HepG2 (cell line): ENCODE results near the gene TP53TG5. TPM values are rescaled to one million over a fixed set of nuclear protein-coding genes. Genes with fewer than 3 reads are reported as not detected.

Source experiments
- ATAC-seq: fragments of 200-7000 bp; cut with Tn5 transposase; 3 replicates; pipeline ENCODE4 v1.9.1; 2020; ENCODE audit warnings: mild to moderate bottlenecking, moderate library complexity
- BruUV-seq: library from RNA; stranded (reverse); fragments of 400-500 nt; replicated peaks from 2 replicates; lab custom pipeline; 2021; lab: Mats Ljungman, UMichigan
- CTCF ChIA-PET: fragments of 300-600 bp; formaldehyde crosslinking; extraction: SDS; loops from one replicate; lab custom pipeline; 2021; ENCODE audit warnings: low total read pairs, inconsistent platforms, low intra/inter-chr PET ratio; lab: Yijun Ruan, JAX
- POLR2A ChIA-PET: fragments of 350-600 bp; sonication (Branson Sonifier 250); formaldehyde crosslinking; loops from one replicate; lab custom pipeline; 2020; ENCODE audit warnings: antibody characterized with exemption, inconsistent platforms; lab: Yijun Ruan, JAX
- DNase-seq: peaks from one replicate; pipeline ENCODE4 v3.0.0-alpha.2; 2015; ENCODE audit warnings: low spot score
- FAIRE-seq: peaks from 3 replicates; lab custom pipeline; 2011; peaks lifted over from hg19 to GRCh38; lab: Jason Lieb, UNC
- H2AFZ ChIP-seq: one replicate; pipeline ENCODE4 v1.6.1; 2011; ENCODE audit warnings: low read length, inconsistent platforms
- H3K27ac ChIP-seq: fragments of 300-600 bp; 3 replicates; pipeline ENCODE4 v1.8.0; 2011; ENCODE audit warnings: mixed run types, mild to moderate bottlenecking, mixed read lengths, low read length, inconsistent platforms; ENCODE audit not compliant: insufficient read depth; ENCODE audit errors: extremely low read length
- H3K27me3 ChIP-seq, 2 experiments: fragments of 200-600 bp in 1 of 2; 2 replicates in 1 of 2; 3 replicates in 1 of 2; pipeline versions ENCODE4 v1.6.0 to v1.8.0; 2011; ENCODE audit warnings: low read length in 2 of 2, mild to moderate bottlenecking in 2 of 2, moderate library complexity in 2 of 2, inconsistent platforms in 1 of 2; ENCODE audit not compliant: insufficient read depth in 2 of 2, control insufficient read depth in 1 of 2
- H3K36me3 ChIP-seq, 2 experiments: fragments of 200-600 bp in 1 of 2; replicated peaks in 1 of 2; 2 replicates in 1 of 2; 3 replicates in 1 of 2; pipeline versions ENCODE4 v1.5.1 to v1.8.0; 2011; ENCODE audit warnings: low read length in 2 of 2, inconsistent platforms in 1 of 2; ENCODE audit not compliant: insufficient read depth in 2 of 2, control insufficient read depth in 1 of 2
- H3K4me1 ChIP-seq: 2 replicates; pipeline ENCODE4 v1.5.1; 2012; ENCODE audit warnings: low read length, inconsistent platforms; ENCODE audit not compliant: insufficient read depth
- H3K4me2 ChIP-seq: 2 replicates; pipeline ENCODE4 v1.6.0; 2011; ENCODE audit warnings: low read depth, low read length, inconsistent platforms
- H3K4me3 ChIP-seq, 3 experiments: fragments of 200-600 bp in 1 of 3; sonication (generic), shearing (Covaris generic) in 1 of 3; replicated peaks in 1 of 3; 2 replicates each; pipeline ENCODE4 v1.5.1; 2011 to 2016; ENCODE audit warnings: low read length in 3 of 3, inconsistent platforms in 2 of 3, low read depth in 2 of 3, mild to moderate bottlenecking in 2 of 3, control low read depth in 1 of 3, mixed read lengths in 1 of 3; ENCODE audit not compliant: insufficient read depth in 1 of 3
- H3K79me2 ChIP-seq: one replicate; pipeline ENCODE4 v1.6.1; 2011; ENCODE audit warnings: low read length, inconsistent platforms; ENCODE audit not compliant: insufficient read depth
- H3K9ac ChIP-seq: 2 replicates; pipeline ENCODE4 v1.6.0; 2011; ENCODE audit warnings: mild to moderate bottlenecking, low read depth, low read length, inconsistent platforms; ENCODE audit not compliant: insufficient read depth
- H3K9me3 ChIP-seq: 2 replicates; pipeline ENCODE4 v1.5.1; 2012; ENCODE audit warnings: mild to moderate bottlenecking, low read length
- H4K20me1 ChIP-seq: 2 replicates; pipeline ENCODE4 v1.6.0; 2011; ENCODE audit warnings: inconsistent platforms, mild to moderate bottlenecking, low read length, moderate library complexity; ENCODE audit not compliant: insufficient read depth
- ADNP ChIP-seq: sonication (generic); formaldehyde crosslinking; IDR thresholded peaks from 2 replicates; pipeline ENCODE4 v1.4.0; 2020; ENCODE audit warnings: missing genetic modification reagents
- MIER3 ChIP-seq: IDR thresholded peaks from 2 replicates; pipeline ENCODE4 v1.6.1; 2016; ENCODE audit warnings: missing compliant biosample characterization, borderline replicate concordance
- RFXANK ChIP-seq: IDR thresholded peaks from 2 replicates; pipeline ENCODE4 v1.6.1; 2016
- SATB2 ChIP-seq: sonication (generic); formaldehyde crosslinking; IDR thresholded peaks from 2 replicates; pipeline ENCODE4 v1.5.0; 2020; ENCODE audit warnings: missing genetic modification reagents
- SNAPC2 ChIP-seq: sonication (generic); formaldehyde crosslinking; IDR thresholded peaks from 2 replicates; pipeline ENCODE4 v1.8.1; 2022; ENCODE audit warnings: mild to moderate bottlenecking, missing genetic modification reagents
- ZBTB1 ChIP-seq: sonication (generic); formaldehyde crosslinking; IDR thresholded peaks from 2 replicates; pipeline ENCODE4 v1.4.0; 2020; ENCODE audit warnings: missing genetic modification reagents, borderline replicate concordance
- ZBTB42 ChIP-seq: sonication (generic); formaldehyde crosslinking; IDR thresholded peaks from 2 replicates; pipeline ENCODE4 v1.5.0; 2020; ENCODE audit warnings: mild to moderate bottlenecking, missing genetic modification reagents
- ZFP82 ChIP-seq: sonication (generic); formaldehyde crosslinking; IDR thresholded peaks from 2 replicates; pipeline ENCODE4 v1.5.1; 2020; ENCODE audit warnings: mild to moderate bottlenecking, missing genetic modification reagents, borderline replicate concordance
- ZNF124 ChIP-seq: sonication (generic); formaldehyde crosslinking; IDR thresholded peaks from 2 replicates; pipeline ENCODE4 v1.4.0; 2020; ENCODE audit warnings: missing genetic modification reagents
- ZNF589 ChIP-seq: sonication (generic); formaldehyde crosslinking; conservative IDR thresholded peaks from 2 replicates; pipeline ENCODE4 v1.8.0; 2022; ENCODE audit warnings: mild to moderate bottlenecking, moderate library complexity, missing genetic modification reagents
- WGBS: methylation state at CpG from one replicate; pipeline ENCODE4 v1.1.6; 2017; ENCODE audit warnings: low lambda C conversion rate; 5-methylcytosine and 5-hydroxymethylcytosine counted together
- in situ Hi-C: cut with HindIII; loops from 2 replicates; pipeline ENCODE4 v1.10.0; 2017; ENCODE audit warnings: low pct_unique_long_range_greater_than_20kb; ENCODE audit not compliant: extremely low pct_ligation_motif_present
- intact Hi-C: fragments of 100-400 bp; cut with micrococcal nuclease; formaldehyde crosslinking; loops from one replicate; pipeline ENCODE4 v1.10.0; 2022; ENCODE audit not compliant: unreplicated experiment
- polyA plus RNA-seq, 8 experiments: library from polyadenylated mRNA; depleted of rRNA in 3 of 8; stranded (reverse) in 7 of 8; unstranded in 1 of 8; fragments of >200 nt; fragmentation: Illumina TruSeq in 4 of 8; extraction: Trizol in 4 of 8; gene quantifications; 2 replicates each; pipeline versions ENCODE4 v1.2.1 to v1.2.3, GENCODE V29; 2011 to 2016; ENCODE audit warnings: low read depth in 4 of 8, missing spikeins in 1 of 8, mixed read lengths in 1 of 8; ENCODE audit not compliant: insufficient read depth in 1 of 8
- total RNA-seq, 5 experiments: library from RNA; depleted of rRNA; stranded (reverse); fragments of >200 nt; fragmentation: Illumina TruSeq; extraction: Trizol; gene quantifications; 2 replicates each; pipeline ENCODE4 v1.2.3, GENCODE V29; 2016; ENCODE audit warnings: low read depth in 1 of 5
- TF ChIP-seq, protein P1 (sequence below): IDR thresholded peaks from 2 replicates; pipeline ENCODE4 v1.6.1; 2012; ENCODE audit warnings: inconsistent platforms
- TF ChIP-seq, protein P2 (sequence below): sonication (generic); formaldehyde crosslinking; IDR thresholded peaks from 2 replicates; pipeline ENCODE4 v1.9.0; 2021; ENCODE audit warnings: missing genetic modification reagents, mild to moderate bottlenecking, borderline replicate concordance
- TF ChIP-seq, protein P3 (sequence below): sonication (generic); formaldehyde crosslinking; IDR thresholded peaks from 2 replicates; pipeline ENCODE4 v1.4.0; 2020; ENCODE audit warnings: low read depth, mild to moderate bottlenecking, missing genetic modification reagents
- TF ChIP-seq, protein P4 (sequence below): IDR thresholded peaks from 2 replicates; pipeline ENCODE4 v1.6.1; 2016; ENCODE audit warnings: mild to moderate bottlenecking
- TF ChIP-seq, protein P5 (sequence below): sonication (generic); formaldehyde crosslinking; IDR thresholded peaks from 2 replicates; pipeline ENCODE4 v1.5.0; 2020; ENCODE audit warnings: missing genetic modification reagents

The TP53TG5 gene
- total and polyA plus RNA-seq, 2 of the 13 experiments (the other 11 are each of a cell fraction or from before 2014, with no cell fraction given), result 0.11 TPM; not detected in 1

DNA sequence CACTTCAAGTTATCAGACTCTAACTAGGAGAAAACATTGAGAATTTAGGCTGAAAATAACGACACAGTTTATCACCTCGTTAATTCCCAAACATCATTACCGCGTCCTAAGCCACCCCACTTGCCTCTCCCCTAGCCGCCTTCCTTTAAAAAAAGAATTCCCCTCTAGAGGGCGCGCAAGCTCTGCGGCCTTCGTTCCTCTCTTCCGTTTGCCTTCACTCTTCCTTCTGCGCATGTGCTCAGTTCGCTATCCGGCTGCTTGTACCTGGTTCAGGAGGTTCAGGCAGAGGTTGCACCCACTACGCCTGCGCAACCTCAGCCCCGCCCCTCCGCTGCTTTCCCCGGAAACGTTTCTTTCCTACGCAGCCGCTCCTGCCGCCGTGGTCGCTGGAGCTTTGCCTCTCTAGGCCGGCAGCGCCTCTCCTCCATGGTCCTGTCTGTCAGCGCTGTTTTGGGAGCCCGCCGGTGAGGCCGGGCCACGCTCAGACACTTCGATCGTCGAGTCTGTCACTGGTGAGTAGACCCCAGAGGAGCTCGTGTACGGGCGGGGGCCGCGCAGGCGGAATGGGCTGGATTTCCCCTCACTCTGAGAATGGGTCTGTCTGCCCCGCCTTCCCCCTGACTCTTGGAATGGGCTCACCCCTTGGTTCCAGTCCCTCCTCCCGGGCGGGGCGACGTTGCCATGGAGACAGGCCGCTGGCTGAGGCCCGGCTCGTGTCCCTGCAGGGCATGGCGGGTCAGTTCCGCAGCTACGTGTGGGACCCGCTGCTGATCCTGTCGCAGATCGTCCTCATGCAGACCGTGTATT, 15.1 kb downstream of the TP53TG5 start, which contains the start of gene SYS1:
TSS of gene SYS1 (plus strand) at position 353 of the 807 bp plus-strand sequence. CDS start at position 729, 376 bp downstream.
- Histone ChIP-seq H3K4me2 (peak within 1 kb of the TSS; percentile 94), H3K36me3 (peaks cover 17 to 27% of the 10 kb centered on the region in 2 experiments), H4K20me1 (peaks cover 5% of the 10 kb centered on the region; the same call in 1 of the 2 replicates), H3K27me3 (no peaks in the 10 kb centered on the region; a peak in 2 of 5 replicates), H3K27ac (peak within 1 kb of the TSS; percentile 92), H3K9me3 (no peaks in the 10 kb centered on the region), H3K4me3 (peak within 1 kb of the TSS; percentile 78 to 95 (median 91)), H3K4me1 (peaks cover 64% of the 10 kb centered on the region), H2AFZ (peak within 1 kb of the TSS; percentile 68), H3K79me2 (peaks cover 13% of the 10 kb centered on the region), H3K9ac (peak within 1 kb of the TSS; percentile 93)
- FAIRE-seq (peak; percentile 92), ATAC-seq (peak; percentile 89), DNase-seq (peak; percentile 100)
- TSS peak; percentile 67 for BruUV-seq
- intact Hi-C loops (loop anchor here (1.0 to 5.0 kb wide), 4 partner anchors 40 to 409 kb away; partner anchors contain the start of gene PIGT), in situ Hi-C loops (no loop called here)
- under 1% methylated on average over 48 of the region's 55 CpGs for WGBS
- ChIA-PET POLR2A (interaction anchor here (1.0 to 29.5 kb wide), 20 partner anchors 8 to 429 kb away, joined by 3 to 1422 read pairs (median 7); partner anchors contain the start of genes DNTTIP1, PIGT, SDC4 and WFDC3), CTCF (interaction anchor here (0.8 to 2.8 kb wide), 5 partner anchors 11 to 451 kb away, joined by 3 to 22 read pairs (median 4); no protein-coding TSS in a partner anchor)
- TF ChIP-seq MIER3 (peak; percentile 96), SATB2 (CRISPR knock-in tag) (no peak; the same call in 1 of the 2 replicates), ZFP82 (CRISPR knock-in tag) (no peak), ZBTB1 (CRISPR knock-in tag) (0 out of 2 replicates have a peak, but pooled peaks have one; percentile 12), ZBTB42 (CRISPR knock-in tag) (peak; percentile 73; the same call in 1 of the 2 replicates), ZNF124 (CRISPR knock-in tag) (peak; percentile 90; the same call in 1 of the 2 replicates), ADNP (CRISPR knock-in tag) (no peak), SNAPC2 (CRISPR knock-in tag) (no peak; the same call in 1 of the 2 replicates), ZNF589 (CRISPR knock-in tag) (no peak; the same call in 1 of the 2 replicates), RFXANK (CRISPR knock-in tag) (peak; percentile 27; the same call in 1 of the 2 replicates)
- TF ChIP-seq, protein P1, sequence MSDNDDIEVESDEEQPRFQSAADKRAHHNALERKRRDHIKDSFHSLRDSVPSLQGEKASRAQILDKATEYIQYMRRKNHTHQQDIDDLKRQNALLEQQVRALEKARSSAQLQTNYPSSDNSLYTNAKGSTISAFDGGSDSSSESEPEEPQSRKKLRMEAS, result peak; percentile 96
- TF ChIP-seq, protein P2, sequence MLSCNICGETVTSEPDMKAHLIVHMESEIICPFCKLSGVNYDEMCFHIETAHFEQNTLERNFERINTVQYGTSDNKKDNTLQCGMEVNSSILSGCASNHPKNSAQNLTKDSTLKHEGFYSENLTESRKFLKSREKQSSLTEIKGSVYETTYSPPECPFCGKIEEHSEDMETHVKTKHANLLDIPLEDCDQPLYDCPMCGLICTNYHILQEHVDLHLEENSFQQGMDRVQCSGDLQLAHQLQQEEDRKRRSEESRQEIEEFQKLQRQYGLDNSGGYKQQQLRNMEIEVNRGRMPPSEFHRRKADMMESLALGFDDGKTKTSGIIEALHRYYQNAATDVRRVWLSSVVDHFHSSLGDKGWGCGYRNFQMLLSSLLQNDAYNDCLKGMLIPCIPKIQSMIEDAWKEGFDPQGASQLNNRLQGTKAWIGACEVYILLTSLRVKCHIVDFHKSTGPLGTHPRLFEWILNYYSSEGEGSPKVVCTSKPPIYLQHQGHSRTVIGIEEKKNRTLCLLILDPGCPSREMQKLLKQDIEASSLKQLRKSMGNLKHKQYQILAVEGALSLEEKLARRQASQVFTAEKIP (CRISPR knock-in tag), result no peak
- TF ChIP-seq, protein P3, sequence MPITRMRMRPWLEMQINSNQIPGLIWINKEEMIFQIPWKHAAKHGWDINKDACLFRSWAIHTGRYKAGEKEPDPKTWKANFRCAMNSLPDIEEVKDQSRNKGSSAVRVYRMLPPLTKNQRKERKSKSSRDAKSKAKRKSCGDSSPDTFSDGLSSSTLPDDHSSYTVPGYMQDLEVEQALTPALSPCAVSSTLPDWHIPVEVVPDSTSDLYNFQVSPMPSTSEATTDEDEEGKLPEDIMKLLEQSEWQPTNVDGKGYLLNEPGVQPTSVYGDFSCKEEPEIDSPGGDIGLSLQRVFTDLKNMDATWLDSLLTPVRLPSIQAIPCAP (CRISPR knock-in tag), result no peak
- TF ChIP-seq, protein P4, sequence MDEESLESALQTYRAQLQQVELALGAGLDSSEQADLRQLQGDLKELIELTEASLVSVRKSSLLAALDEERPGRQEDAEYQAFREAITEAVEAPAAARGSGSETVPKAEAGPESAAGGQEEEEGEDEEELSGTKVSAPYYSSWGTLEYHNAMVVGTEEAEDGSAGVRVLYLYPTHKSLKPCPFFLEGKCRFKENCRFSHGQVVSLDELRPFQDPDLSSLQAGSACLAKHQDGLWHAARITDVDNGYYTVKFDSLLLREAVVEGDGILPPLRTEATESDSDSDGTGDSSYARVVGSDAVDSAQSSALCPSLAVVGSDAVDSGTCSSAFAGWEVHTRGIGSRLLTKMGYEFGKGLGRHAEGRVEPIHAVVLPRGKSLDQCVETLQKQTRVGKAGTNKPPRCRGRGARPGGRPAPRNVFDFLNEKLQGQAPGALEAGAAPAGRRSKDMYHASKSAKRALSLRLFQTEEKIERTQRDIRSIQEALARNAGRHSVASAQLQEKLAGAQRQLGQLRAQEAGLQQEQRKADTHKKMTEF (CRISPR knock-in tag), result peak; percentile 99
- TF ChIP-seq, protein P5, sequence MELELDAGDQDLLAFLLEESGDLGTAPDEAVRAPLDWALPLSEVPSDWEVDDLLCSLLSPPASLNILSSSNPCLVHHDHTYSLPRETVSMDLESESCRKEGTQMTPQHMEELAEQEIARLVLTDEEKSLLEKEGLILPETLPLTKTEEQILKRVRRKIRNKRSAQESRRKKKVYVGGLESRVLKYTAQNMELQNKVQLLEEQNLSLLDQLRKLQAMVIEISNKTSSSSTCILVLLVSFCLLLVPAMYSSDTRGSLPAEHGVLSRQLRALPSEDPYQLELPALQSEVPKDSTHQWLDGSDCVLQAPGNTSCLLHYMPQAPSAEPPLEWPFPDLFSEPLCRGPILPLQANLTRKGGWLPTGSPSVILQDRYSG, result peak; percentile 89; the same call in 1 of the 2 replicates
